ENCODE data around the gene BCL6.

Gene BCL6

DNA sequence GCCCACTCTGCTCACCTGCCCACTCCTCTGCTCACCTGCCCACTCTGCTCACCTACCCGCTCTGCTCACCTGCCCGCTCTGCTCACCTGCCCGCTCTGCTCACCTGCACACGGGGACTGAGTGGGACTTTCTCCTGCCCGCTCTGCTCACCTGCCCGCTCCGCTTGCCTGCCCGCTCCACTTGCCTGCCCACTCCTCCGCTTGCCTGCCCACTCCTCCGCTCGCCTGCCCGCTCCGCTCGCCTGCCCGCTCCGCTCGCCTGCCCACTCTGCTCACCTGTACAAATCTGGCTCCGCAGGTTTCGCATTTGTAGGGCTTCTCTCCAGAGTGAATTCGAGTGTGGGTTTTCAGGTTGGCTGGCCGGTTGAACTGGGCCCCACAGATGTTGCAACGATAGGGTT is 20.0 kb downstream of the BCL6 start:
- Mint-ChIP-seq H3K4me1 (ENCODE audit: low read depth) (no peaks in the 10 kb centered on the region), H3K27ac (no peak overlapping the region), H3K27me3 (ENCODE audit: low read depth) (no peaks in the 10 kb centered on the region), H3K4me3 (no peak overlapping the region), H3K36me3 (ENCODE audit: low read depth) (peaks cover 62% of the 10 kb centered on the region), H3K9me3 (no peaks in the 10 kb centered on the region)

DNA sequence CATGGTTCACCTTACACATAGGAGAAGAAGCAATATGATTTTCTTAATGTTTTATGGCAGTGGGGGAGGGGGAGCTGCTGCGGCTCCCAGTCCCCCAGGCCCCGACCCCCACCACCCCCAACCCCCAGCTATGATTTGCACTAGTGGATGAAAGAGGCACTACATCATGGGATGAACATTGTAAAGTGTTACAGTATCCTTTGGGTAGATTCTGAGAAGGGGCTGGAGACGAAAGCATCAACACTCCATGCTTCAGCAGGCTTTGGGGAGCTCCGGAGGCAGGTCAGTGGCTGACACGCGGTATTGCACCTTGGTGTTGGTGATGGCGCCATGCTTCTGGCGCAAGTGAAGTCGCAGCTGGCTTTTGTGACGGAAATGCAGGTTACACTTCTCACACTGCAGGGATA is 23.1 kb downstream of the BCL6 start:
- H3K9me3 Mint-ChIP-seq: no peaks in the 10 kb centered on the region
- peaks cover 38% of the 10 kb centered on the region for H3K36me3 Mint-ChIP-seq (ENCODE audit: low read depth)
- H3K27ac Mint-ChIP-seq: no peak overlapping the region

DNA sequence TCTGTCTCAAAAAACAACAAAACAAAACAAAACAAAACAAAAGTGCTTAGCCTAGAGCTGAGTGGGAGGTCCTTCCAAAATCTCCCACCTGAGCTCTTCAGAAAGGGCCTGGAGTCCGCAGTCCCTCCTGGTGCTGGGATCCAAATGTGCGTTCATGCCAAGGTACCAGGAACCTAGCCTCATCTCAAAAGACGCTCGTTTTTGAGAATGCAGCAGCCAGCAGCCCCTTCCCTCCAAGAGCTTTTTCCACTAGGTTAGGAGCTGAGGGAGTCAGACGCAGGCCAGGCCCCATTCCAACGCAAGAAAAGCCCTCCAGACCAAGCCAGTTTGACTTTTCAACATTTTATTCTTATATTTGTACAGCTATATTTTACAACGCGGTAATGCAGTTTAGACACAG is 24.2 kb downstream of the BCL6 start:
- Mint-ChIP-seq H3K27me3 (ENCODE audit: low read depth) (no peaks in the 10 kb centered on the region), H3K27ac (no peak overlapping the region), H3K36me3 (ENCODE audit: low read depth) (peaks cover 27% of the 10 kb centered on the region), H3K9me3 (no peaks in the 10 kb centered on the region), H3K4me3 (no peak overlapping the region), H3K4me1 (ENCODE audit: low read depth) (no peaks in the 10 kb centered on the region)

More for the DNA sequence above, 23.1 kb downstream of the BCL6 start:
- Mint-ChIP-seq H3K27me3 (ENCODE audit: low read depth) (no peaks in the 10 kb centered on the region), H3K4me3 (no peak overlapping the region), H3K4me1 (ENCODE audit: low read depth) (no peaks in the 10 kb centered on the region)

DNA sequence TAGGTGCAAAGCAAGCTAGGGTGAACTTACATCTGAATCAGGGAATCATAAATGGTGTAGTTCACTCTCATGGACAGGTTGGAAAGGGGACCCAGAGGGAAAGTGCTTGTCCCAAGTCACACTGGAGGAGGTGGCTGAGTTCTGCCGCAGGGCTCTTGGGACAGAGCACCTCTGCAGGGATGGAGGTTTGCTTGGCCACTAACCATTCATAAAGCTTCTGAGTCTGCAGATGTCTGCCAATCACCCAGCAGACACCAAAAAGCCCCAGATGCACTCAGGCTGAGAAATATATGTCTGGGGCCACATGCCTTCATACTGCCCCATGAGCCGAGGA is 25.0 kb downstream of the BCL6 start:
- no peaks in the 10 kb centered on the region for H3K27me3 Mint-ChIP-seq (ENCODE audit: low read depth)
- H3K9me3 Mint-ChIP-seq: no peaks in the 10 kb centered on the region
- H3K36me3 Mint-ChIP-seq (ENCODE audit: low read depth): peaks cover 21% of the 10 kb centered on the region
- no peaks in the 10 kb centered on the region for H3K4me1 Mint-ChIP-seq (ENCODE audit: low read depth)
- H3K4me3 Mint-ChIP-seq: no peak overlapping the region
- H3K27ac Mint-ChIP-seq: no peak overlapping the region

DNA sequence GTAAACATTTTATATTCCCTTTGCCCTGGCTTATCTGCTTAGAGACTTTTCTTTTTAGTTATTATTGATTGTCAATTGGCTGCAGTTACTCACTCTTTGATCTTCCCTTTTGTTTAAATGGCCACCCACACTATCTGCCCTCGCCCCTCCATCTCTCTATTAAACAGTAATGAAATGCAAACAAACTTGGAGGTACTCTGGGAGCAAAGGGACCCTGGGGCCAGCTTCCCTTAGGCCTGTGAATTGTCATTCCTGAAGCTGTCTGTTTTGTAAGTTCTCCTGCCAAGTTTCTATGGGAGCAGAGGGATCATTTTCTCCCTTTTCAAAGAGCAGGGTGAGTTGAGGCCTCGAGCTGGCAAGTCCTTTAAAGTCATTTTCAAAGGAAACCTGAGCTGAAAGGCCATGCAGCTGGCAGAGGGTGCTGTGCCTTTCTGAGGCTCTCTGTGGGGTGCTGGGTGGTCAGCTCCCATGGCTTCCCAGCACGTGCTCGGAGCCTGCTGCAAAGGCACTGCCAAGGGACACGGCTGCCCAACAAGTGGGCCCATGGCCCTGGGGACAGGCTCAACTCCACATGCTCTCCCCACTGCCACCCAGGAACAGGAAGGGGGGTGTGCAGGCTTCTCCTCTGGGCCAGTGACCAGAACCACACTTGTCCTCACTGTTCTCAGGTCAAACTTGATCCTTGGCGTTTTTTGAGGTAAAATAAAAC is 25.5 kb downstream of the BCL6 start:
- Mint-ChIP-seq H3K27me3 (ENCODE audit: low read depth) (no peaks in the 10 kb centered on the region), H3K4me3 (no peak overlapping the region), H3K27ac (no peak overlapping the region), H3K4me1 (ENCODE audit: low read depth) (no peaks in the 10 kb centered on the region), H3K9me3 (no peaks in the 10 kb centered on the region), H3K36me3 (ENCODE audit: low read depth) (peaks cover 15% of the 10 kb centered on the region)

DNA sequence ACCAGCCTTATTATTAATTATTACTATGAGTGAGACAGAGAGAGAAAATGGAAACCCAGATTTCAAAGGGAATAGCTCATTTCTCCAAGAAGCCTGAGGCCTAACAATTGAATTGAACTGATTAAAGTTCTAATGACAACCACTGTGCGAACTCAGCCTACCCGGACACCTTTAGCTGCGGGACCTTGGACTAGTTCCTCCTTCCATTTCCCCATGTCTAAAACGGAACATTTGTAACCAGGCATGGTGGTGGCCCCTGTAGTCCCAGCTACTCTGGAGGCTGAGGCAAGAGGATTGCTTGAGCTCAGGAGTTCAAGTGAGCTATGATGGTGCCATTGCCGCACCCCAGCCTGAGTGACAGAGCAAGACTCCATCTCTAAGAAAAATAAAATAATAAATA is 26.5 kb downstream of the BCL6 start:
- Mint-ChIP-seq H3K9me3 (no peaks in the 10 kb centered on the region), H3K27ac (no peak overlapping the region), H3K4me1 (ENCODE audit: low read depth) (peaks cover 9% of the 10 kb centered on the region), H3K4me3 (no peak overlapping the region), H3K36me3 (ENCODE audit: low read depth) (peaks cover 8% of the 10 kb centered on the region), H3K27me3 (ENCODE audit: low read depth) (no peaks in the 10 kb centered on the region)

DNA sequence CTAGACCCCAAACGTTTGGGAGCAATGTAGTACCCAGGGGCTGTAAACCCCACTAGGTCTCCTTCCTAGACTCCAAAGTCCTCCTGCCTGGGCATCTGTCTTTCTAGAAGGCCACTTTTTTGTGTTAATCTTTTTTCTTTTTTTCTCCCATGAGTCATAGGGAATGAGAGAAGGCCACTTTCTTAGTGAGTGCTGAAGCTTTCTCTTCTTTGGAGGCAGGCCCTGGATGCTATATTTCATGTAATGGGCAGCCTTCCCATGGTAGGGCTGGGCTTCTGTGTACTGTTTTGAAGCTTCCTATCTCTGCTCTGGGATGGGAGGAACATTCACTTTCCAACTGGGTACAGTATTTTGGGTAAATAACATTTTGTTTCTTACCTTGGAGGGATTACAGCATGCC is 27.7 kb downstream of the BCL6 start:
- Mint-ChIP-seq H3K9me3 (no peaks in the 10 kb centered on the region), H3K4me3 (no peak overlapping the region), H3K27ac (no peak overlapping the region), H3K4me1 (ENCODE audit: low read depth) (peaks cover 13% of the 10 kb centered on the region), H3K36me3 (ENCODE audit: low read depth) (peaks cover 5% of the 10 kb centered on the region), H3K27me3 (ENCODE audit: low read depth) (no peaks in the 10 kb centered on the region)

DNA sequence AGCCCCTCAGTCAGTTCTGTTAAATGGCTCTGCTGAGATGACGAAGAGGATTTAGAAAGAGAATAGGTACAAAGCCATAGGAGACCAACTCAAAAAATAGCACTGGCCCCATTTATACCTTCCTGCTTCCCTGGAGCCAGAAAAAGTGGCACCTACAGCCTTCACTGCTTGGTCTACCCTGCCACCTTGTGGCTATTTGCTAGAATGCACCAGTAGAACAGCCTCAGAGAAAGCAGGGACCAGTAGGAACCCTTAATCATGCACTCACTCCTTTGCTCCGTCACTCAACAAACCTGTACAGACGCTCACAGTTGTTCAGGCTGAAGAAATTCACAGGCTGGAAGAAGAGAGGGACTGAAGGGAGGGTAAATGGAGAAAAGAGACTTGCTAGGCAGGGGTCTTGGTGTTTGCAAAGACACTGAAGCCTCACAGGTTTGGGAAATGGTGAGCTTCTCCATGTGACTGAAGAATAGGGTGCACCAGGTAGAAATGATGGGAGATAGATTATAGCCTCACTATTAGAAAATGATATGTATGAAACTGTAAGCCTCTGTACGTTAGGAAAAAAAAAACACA is 30.8 kb downstream of the BCL6 start:
- Mint-ChIP-seq H3K27ac (no peak overlapping the region), H3K36me3 (ENCODE audit: low read depth) (no peaks in the 10 kb centered on the region), H3K9me3 (no peaks in the 10 kb centered on the region), H3K4me3 (no peak overlapping the region), H3K27me3 (ENCODE audit: low read depth) (no peaks in the 10 kb centered on the region), H3K4me1 (ENCODE audit: low read depth) (peaks cover 13% of the 10 kb centered on the region)

DNA sequence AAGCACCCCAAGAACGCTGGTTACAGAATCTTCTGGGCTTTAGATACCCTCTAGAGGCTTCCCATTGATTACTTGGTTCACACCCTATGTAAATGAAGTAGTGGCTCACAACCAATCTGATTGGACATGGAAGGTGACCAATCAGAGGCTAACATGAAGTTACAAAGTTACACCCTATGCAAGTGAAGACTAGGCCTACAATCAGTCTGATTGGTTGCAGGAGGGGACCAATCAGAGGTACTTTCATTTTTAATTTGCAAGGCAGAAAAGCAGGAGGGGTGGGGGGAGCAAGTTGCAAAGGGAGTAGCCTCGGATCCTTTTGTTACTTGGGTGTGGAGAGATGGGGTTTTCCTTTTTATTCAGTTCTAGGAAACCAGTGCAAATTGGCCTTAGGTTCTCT is 31.8 kb downstream of the BCL6 start:
- Mint-ChIP-seq H3K4me3 (no peak overlapping the region), H3K36me3 (ENCODE audit: low read depth) (no peaks in the 10 kb centered on the region), H3K27ac (no peak overlapping the region)

DNA sequence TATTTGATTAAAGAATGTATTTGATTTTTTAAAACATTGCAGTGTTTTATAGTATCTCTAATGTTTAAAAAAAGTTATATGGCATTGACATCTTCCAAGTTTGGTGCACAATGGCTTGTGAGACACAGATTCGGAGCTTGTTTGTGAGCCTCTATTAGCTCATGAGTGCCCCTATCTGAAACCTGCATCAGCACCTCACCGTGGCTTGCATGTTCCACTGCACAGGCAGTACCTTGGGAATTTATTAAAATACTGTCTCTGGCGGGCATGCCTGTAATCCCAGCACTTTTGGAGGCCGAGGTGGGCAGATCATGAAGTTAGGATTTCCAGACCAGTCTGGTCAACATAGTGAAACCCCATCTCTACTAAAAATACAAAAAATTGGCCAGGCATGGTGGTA is 36.1 kb downstream of the BCL6 start:
- Mint-ChIP-seq H3K4me1 (ENCODE audit: low read depth) (peaks cover 8% of the 10 kb centered on the region), H3K27ac (no peak overlapping the region), H3K4me3 (no peak overlapping the region), H3K36me3 (ENCODE audit: low read depth) (no peaks in the 10 kb centered on the region), H3K9me3 (no peaks in the 10 kb centered on the region), H3K27me3 (ENCODE audit: low read depth) (peaks cover 3% of the 10 kb centered on the region)

More for the DNA sequence above, 31.8 kb downstream of the BCL6 start:
- Mint-ChIP-seq H3K9me3 (no peaks in the 10 kb centered on the region), H3K27me3 (ENCODE audit: low read depth) (no peaks in the 10 kb centered on the region), H3K4me1 (ENCODE audit: low read depth) (peaks cover 13% of the 10 kb centered on the region)

DNA sequence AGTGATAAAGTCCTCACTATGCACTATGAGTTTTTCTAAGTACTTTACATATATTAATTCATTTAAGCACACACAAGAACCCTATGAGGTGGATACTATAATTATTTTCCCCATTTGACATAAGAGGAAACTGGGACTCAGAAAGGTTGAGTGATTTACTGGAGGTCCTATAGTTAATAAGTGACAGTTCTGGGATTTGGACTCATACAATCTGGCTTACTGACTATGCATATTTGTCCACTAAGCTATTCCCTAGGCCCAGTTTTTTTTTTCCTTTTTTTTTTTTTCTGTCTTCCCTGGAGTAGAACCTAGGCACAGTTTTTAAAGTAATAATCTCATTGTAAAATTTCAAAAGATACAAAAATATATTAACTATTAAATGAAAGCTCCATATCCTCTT is 36.6 kb downstream of the BCL6 start:
- no peak overlapping the region for H3K4me3 Mint-ChIP-seq
- peaks cover 3% of the 10 kb centered on the region for H3K4me1 Mint-ChIP-seq (ENCODE audit: low read depth)
- H3K9me3 Mint-ChIP-seq: no peaks in the 10 kb centered on the region
- H3K27ac Mint-ChIP-seq: no peak overlapping the region
- peaks cover 3% of the 10 kb centered on the region for H3K27me3 Mint-ChIP-seq (ENCODE audit: low read depth)
- H3K36me3 Mint-ChIP-seq (ENCODE audit: low read depth): no peaks in the 10 kb centered on the region

DNA sequence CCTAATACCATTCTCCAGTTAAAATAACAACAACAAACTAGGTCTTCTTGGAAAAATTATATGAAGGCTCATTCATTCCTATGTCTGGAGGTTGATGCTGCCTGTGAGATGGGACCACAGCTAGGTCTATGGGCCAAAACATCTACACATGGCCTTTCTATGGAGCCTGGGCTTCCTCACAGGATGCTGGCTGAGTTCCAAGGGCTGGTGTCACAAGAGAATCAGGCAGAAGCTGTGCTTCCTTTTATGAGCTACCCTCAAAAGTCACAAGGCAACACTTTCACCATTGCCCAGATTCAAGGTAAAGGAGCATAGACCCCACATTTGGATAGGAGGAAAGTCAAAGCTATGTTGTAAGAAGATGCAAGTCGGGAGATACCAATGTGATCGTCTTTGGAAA is 38.3 kb downstream of the BCL6 start:
- Mint-ChIP-seq H3K27me3 (ENCODE audit: low read depth) (peaks cover 3% of the 10 kb centered on the region), H3K4me1 (ENCODE audit: low read depth) (no peaks in the 10 kb centered on the region), H3K36me3 (ENCODE audit: low read depth) (no peaks in the 10 kb centered on the region), H3K4me3 (no peak overlapping the region), H3K9me3 (no peaks in the 10 kb centered on the region), H3K27ac (no peak overlapping the region)

DNA sequence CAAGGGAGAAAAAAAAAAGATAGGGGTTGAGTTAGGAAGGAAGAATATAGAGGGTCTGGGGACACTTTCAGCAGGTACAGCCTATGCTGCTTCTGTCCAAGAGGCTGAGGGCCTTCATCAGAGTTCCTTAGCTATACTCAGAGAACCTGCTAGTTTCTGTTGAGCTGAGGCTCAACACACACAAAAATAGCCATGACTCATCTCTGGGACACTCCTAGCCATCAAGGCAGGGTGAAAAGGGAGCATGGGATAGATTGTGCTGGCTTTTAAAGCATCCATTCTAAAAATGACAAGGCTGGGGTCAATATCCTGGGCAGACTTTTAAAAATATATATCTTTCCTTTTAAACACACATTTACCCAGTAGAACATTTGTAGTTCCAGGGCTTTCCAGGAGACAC is 40.1 kb downstream of the BCL6 start:
- Mint-ChIP-seq H3K9me3 (no peaks in the 10 kb centered on the region), H3K4me3 (no peak overlapping the region), H3K4me1 (ENCODE audit: low read depth) (no peaks in the 10 kb centered on the region), H3K36me3 (ENCODE audit: low read depth) (no peaks in the 10 kb centered on the region), H3K27me3 (ENCODE audit: low read depth) (peaks cover 3% of the 10 kb centered on the region), H3K27ac (no peak overlapping the region)

DNA sequence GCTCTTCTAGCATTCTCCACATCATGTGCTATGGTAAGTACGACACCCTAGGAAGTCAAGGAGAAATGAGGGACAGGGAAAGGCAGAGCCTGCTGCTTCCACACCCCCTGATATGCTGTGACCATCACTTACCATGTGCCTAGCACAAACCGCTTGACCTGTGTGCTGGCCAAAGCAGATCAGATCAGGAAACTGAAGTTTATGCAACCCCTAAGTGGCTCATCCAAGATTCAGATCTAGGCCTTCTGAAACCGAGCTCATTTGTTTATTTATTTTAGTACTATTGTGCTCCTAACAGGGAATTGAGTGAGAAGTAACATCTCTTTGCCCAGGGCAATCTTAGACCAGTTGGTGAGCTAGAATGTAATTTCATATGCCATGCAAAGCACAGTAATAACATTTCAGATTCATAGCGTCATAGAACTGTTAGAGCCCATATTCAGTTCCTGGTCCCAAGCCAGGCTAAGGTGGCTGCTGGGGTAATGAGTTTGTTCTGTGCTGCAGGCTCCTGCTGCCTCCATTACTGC is 42.7 kb downstream of the BCL6 start, which contains the start of gene RTP2:
RTP2 (minus strand) TSS at position 51 of the 527 bp plus-strand sequence. CDS start 429 bp downstream, outside the sequence.
- no peaks in the 10 kb centered on the region for H3K36me3 Mint-ChIP-seq (ENCODE audit: low read depth)
- H3K4me3 Mint-ChIP-seq: no peak within 1 kb of the TSS
- H3K27ac Mint-ChIP-seq: no peak within 1 kb of the TSS
- H3K9me3 Mint-ChIP-seq: no peaks in the 10 kb centered on the region
- H3K27me3 Mint-ChIP-seq (ENCODE audit: low read depth): peaks cover 3% of the 10 kb centered on the region
- no peaks in the 10 kb centered on the region for H3K4me1 Mint-ChIP-seq (ENCODE audit: low read depth)

DNA sequence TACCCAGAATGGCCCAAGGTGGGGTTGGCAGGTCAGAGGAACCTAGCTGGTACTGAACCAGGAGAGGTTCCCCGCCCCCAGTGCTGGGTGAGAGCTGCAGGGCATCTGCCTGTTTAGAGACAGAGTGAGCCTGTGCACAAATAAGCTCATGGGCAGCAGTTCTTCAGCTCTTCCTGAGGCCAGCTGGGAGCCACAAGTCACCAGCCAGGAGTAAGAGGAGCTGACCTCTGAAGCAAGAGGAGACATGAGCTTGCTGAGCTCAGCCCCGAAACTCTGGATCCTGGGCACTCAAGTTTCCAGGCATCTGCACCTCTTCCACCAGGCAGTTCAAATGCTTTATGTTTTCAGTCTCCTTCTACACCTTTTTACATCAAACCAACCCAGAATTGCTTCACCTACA is 45.0 kb downstream of the BCL6 start:
- no peak overlapping the region for H3K4me3 Mint-ChIP-seq
- H3K4me1 Mint-ChIP-seq (ENCODE audit: low read depth): no peaks in the 10 kb centered on the region
- no peak overlapping the region for H3K27ac Mint-ChIP-seq

More for the DNA sequence above, 45.0 kb downstream of the BCL6 start:
- H3K9me3 Mint-ChIP-seq: no peaks in the 10 kb centered on the region
- peaks cover 5% of the 10 kb centered on the region for H3K27me3 Mint-ChIP-seq (ENCODE audit: low read depth)
- no peaks in the 10 kb centered on the region for H3K36me3 Mint-ChIP-seq (ENCODE audit: low read depth)

Data from T-helper 1 cell treated with Interleukin-12 subunit alpha and Interleukin-12 subunit beta and Interleukin-4 antibody, amounts not matched to agents 30 μg/mL and 1 μg/mL, for 36 hours (primary cell).